Adrenal gland (tissue), 5 donors: ENCODE data around the gene DTX1.

Experiments
- POLR2A ChIP-seq, 2 donors: fragments of 450-650 bp; IDR thresholded peaks; one replicate each; pipeline ENCODE4 v1.6.1; 2017; ENCODE audit warnings: antibody characterized with exemption in 2 of 2, mild to moderate bottlenecking in 2 of 2, moderate library complexity in 1 of 2
- TF ChIP-seq, protein P1 (sequence below), 6 experiments: fragments of 450-650 bp in 4 of 6; fragments of 200-600 bp in 2 of 6; sonication (generic) in 1 of 6; IDR thresholded peaks; 1 replicate in 5 of 6; 2 replicates in 1 of 6; pipeline versions ENCODE4 v1.5.1 to v1.8.0; 2016 to 2021; ENCODE audit warnings: antibody characterized with exemption in 6 of 6, mild to moderate bottlenecking in 2 of 6, moderate library complexity in 1 of 6
- donor health status: DM: no; HTN: no; CAD: no.

DNA sequence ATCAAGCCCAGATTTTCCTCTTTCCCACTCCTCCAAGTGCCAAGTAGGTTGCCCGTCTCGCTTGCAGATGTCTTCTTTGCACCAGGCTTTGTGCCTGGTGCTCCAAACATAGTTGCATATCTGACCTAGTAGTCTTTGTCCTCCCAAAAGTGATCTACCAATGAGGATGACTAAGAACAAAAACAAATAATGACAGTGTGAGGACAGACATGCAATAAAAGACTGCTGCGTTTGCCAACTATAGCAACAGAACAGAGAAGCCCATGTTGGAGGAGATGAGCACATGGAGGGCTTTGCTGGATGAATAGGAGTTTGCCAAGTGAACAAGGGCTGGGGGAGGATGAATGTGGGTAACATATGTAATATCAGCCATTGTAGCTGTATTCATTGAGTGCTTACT lies 15.6 kb downstream of the DTX1 start:
- no peak for TF ChIP-seq POLR2A (IDR thresholded peaks at IDR 0.05)
- TF ChIP-seq, protein P1, sequence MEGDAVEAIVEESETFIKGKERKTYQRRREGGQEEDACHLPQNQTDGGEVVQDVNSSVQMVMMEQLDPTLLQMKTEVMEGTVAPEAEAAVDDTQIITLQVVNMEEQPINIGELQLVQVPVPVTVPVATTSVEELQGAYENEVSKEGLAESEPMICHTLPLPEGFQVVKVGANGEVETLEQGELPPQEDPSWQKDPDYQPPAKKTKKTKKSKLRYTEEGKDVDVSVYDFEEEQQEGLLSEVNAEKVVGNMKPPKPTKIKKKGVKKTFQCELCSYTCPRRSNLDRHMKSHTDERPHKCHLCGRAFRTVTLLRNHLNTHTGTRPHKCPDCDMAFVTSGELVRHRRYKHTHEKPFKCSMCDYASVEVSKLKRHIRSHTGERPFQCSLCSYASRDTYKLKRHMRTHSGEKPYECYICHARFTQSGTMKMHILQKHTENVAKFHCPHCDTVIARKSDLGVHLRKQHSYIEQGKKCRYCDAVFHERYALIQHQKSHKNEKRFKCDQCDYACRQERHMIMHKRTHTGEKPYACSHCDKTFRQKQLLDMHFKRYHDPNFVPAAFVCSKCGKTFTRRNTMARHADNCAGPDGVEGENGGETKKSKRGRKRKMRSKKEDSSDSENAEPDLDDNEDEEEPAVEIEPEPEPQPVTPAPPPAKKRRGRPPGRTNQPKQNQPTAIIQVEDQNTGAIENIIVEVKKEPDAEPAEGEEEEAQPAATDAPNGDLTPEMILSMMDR (IDR thresholded peaks at IDR 0.05), result no peak
